Measurements from ENCODE around the gene CERK. TPM values are rescaled to one million over a fixed set of nuclear protein-coding genes. Genes with fewer than 3 reads are reported as not detected.

CERK gene
- total RNA-seq, 1 donor from 2014 or later = 46.3 TPM

DNA sequence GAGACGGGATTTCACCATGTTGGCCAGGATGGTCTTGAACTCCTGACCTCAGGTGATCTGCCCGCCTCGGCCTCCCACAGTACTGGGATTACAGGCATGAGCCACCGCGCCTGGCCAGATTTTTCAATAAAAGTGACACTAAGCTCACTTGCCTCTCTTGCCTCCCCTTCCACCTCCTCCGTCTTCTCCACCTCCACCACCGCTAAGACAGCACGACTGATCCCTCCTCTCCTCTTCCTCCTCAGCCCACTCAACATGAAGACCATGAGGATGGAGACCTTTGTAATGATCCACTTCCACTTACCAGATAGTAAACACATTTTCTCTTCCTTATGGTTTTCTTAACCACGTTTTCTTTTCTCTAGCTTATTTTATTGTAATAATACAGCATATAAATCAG, 14.2 kb downstream of the CERK start:
- Histone ChIP-seq H3K4me3 (ENCODE audit: low read depth, low read length) (no peak overlapping the region), H3K27me3 (ENCODE audit: control insufficient read depth, insufficient read depth, low read length) (no peaks in the 10 kb centered on the region), H3K36me3 (ENCODE audit: control insufficient read depth, insufficient read depth, low read length) (peaks cover 1% of the 10 kb centered on the region)
- no peak for DNase-seq (ENCODE audit: low read depth)
- TF ChIP-seq CTCF (IDR thresholded peaks at IDR 0.05; ENCODE audit: insufficient read depth, low read length, poor library complexity, severe bottlenecking) = no peak

- Histone ChIP-seq H3K27me3 (ENCODE audit: control insufficient read depth, insufficient read depth, low read length) (no peaks in the 10 kb centered on the region), H3K36me3 (ENCODE audit: control insufficient read depth, insufficient read depth, low read length) (no peaks in the 10 kb centered on the region), H3K4me3 (ENCODE audit: low read depth, low read length) (no peak overlapping the region)
- no peak for TF ChIP-seq CTCF (IDR thresholded peaks at IDR 0.05; ENCODE audit: insufficient read depth, low read length, poor library complexity, severe bottlenecking)
- no peak for DNase-seq (ENCODE audit: low read depth)
These were observed 16.5 kb downstream of the CERK start for GRCh38 chr22:46721501-46722085.

DNA sequence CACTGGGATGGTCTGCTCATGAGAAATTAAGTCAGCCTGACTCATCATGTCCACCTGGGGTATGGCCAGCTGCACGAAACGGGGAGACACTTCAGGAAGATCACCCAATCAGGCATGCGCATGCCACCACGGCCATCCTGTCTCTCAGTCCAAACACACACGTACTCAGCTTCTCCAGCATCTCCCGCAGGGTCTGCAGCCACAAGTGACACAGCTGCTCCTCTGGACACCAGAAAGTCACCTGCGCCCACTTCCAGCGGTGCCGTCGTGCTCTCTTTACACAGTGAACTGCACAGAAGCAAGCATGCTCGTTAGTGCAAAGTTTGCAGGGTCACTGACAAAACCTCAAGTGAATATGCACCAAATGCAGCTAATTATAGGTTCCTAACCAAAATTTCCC, 18.1 kb downstream of the CERK start:
- no peak for TF ChIP-seq CTCF (IDR thresholded peaks at IDR 0.05; ENCODE audit: insufficient read depth, low read length, poor library complexity, severe bottlenecking)
- DNase-seq (ENCODE audit: low read depth) = no peak
- Histone ChIP-seq H3K4me3 (ENCODE audit: low read depth, low read length) (no peak overlapping the region), H3K27me3 (ENCODE audit: control insufficient read depth, insufficient read depth, low read length) (no peaks in the 10 kb centered on the region), H3K36me3 (ENCODE audit: control insufficient read depth, insufficient read depth, low read length) (no peaks in the 10 kb centered on the region)

- no peaks in the 10 kb centered on the region for H3K36me3 ChIP-seq (ENCODE audit: control insufficient read depth, insufficient read depth, low read length)
- no peak for TF ChIP-seq CTCF (IDR thresholded peaks at IDR 0.05; ENCODE audit: insufficient read depth, low read length, poor library complexity, severe bottlenecking)
- H3K4me3 ChIP-seq (ENCODE audit: low read depth, low read length) = no peak overlapping the region
- no peak for DNase-seq (ENCODE audit: low read depth)
- no peaks in the 10 kb centered on the region for H3K27me3 ChIP-seq (ENCODE audit: control insufficient read depth, insufficient read depth, low read length)
These were observed 23.5 kb downstream of the CERK start for GRCh38 chr22:46714550-46714949.

- H3K27me3 ChIP-seq (ENCODE audit: control insufficient read depth, insufficient read depth, low read length) = no peaks in the 10 kb centered on the region
- H3K36me3 ChIP-seq (ENCODE audit: control insufficient read depth, insufficient read depth, low read length) = no peaks in the 10 kb centered on the region
- no peak overlapping the region for H3K4me3 ChIP-seq (ENCODE audit: low read depth, low read length)
- no peak for DNase-seq (ENCODE audit: low read depth)
- no peak for TF ChIP-seq CTCF (IDR thresholded peaks at IDR 0.05; ENCODE audit: insufficient read depth, low read length, poor library complexity, severe bottlenecking)
These were observed 25.8 kb downstream of the CERK start for GRCh38 chr22:46712288-46712687.

GRCh38 chr22:46710806-46711205, 27.2 kb downstream of the CERK start:
- no peak for TF ChIP-seq CTCF (IDR thresholded peaks at IDR 0.05; ENCODE audit: insufficient read depth, low read length, poor library complexity, severe bottlenecking)
- Histone ChIP-seq H3K4me3 (ENCODE audit: low read depth, low read length) (no peak overlapping the region), H3K27me3 (ENCODE audit: control insufficient read depth, insufficient read depth, low read length) (no peaks in the 10 kb centered on the region), H3K36me3 (ENCODE audit: control insufficient read depth, insufficient read depth, low read length) (peaks cover 3% of the 10 kb centered on the region)
- no peak for DNase-seq (ENCODE audit: low read depth)

Data from kidney epithelial cell (primary cell).